OCI-LY7 (cell line): ENCODE measurements around the gene RBM19.

Source experiments
- CTCF ChIP-seq: fragments of 200-600 bp; sonication (generic); conservative IDR thresholded peaks from 2 replicates; pipeline ENCODE4 v1.5.1; 2014; ENCODE audit warnings: mild to moderate bottlenecking, antibody characterized with exemption, low read length, moderate library complexity, mixed read lengths
- EZH2phosphoT487 ChIP-seq: fragments of 200-600 bp; sonication (generic); IDR thresholded peaks from 2 replicates; pipeline ENCODE4 v1.6.1; 2018; ENCODE audit warnings: low read depth, borderline replicate concordance, mild to moderate bottlenecking, mixed run types, antibody characterized with exemption, low read length, moderate library complexity, mixed read lengths

- TF ChIP-seq CTCF = no peak
- no peak for TF ChIP-seq EZH2phosphoT487
Measured at GRCh38 chr12:113860950-113861349, 105.2 kb downstream of the RBM19 start.
